ENCODE measurements around the gene HIRA. TPM values are rescaled to one million over a fixed set of nuclear protein-coding genes. Genes with fewer than 3 reads are reported as not detected.

HIRA gene
- total and polyA plus RNA-seq, 8 donors = 18.4 to 30.6 (median 25.2) TPM

GRCh38 chr22:19456541-19456940, 25.0 kb upstream of the HIRA start:
- H3K27me3 ChIP-seq = no peaks in the 10 kb centered on the region
- H3K4me3 ChIP-seq = no peak overlapping the region
- DNase-seq (no peak), ATAC-seq (no peak)
- H3K9me3 ChIP-seq = no peaks in the 10 kb centered on the region
- intact Hi-C loops (cut with DNase I) = no loop called here
- H3K4me1 ChIP-seq = no peaks in the 10 kb centered on the region
- no peak overlapping the region for H3K27ac ChIP-seq
- H3K36me3 ChIP-seq = peaks cover 0 to 98% of the 10 kb centered on the region in 2 donors
- no peak for TF ChIP-seq CTCF (IDR thresholded peaks at IDR 0.05)

GRCh38 chr22:19455585-19456370, 24.2 kb upstream of the HIRA start:
- DNase-seq (no peak), ATAC-seq (no peak)
- H3K4me3 ChIP-seq = no peak overlapping the region
- intact Hi-C loops (cut with DNase I) = no loop called here
- no peaks in the 10 kb centered on the region for H3K27me3 ChIP-seq
- H3K36me3 ChIP-seq = peaks cover 0 to 98% of the 10 kb centered on the region in 2 donors
- no peak for TF ChIP-seq CTCF (IDR thresholded peaks at IDR 0.05)
- H3K9me3 ChIP-seq = no peaks in the 10 kb centered on the region
- H3K27ac ChIP-seq = no peak overlapping the region
- no peaks in the 10 kb centered on the region for H3K4me1 ChIP-seq

GRCh38 chr22:19455033-19455432, 23.5 kb upstream of the HIRA start:
- Histone ChIP-seq H3K4me1 (no peaks in the 10 kb centered on the region), H3K4me3 (no peak overlapping the region), H3K9me3 (no peaks in the 10 kb centered on the region), H3K27ac (no peak overlapping the region), H3K36me3 (peaks cover 0 to 99% of the 10 kb centered on the region in 2 donors), H3K27me3 (no peaks in the 10 kb centered on the region)
- ATAC-seq (no peak), DNase-seq (no peak)
- no peak for TF ChIP-seq CTCF (IDR thresholded peaks at IDR 0.05)
- intact Hi-C loops (cut with DNase I) = no loop called here

GRCh38 chr22:19454156-19454555, 22.6 kb upstream of the HIRA start:
- no peak for DNase-seq
- no peaks in the 10 kb centered on the region for H3K27me3 ChIP-seq
- no peaks in the 10 kb centered on the region for H3K9me3 ChIP-seq
- intact Hi-C loops (cut with DNase I) = no loop called here
- H3K36me3 ChIP-seq = peaks cover 0 to 90% of the 10 kb centered on the region in 2 donors
- no peaks in the 10 kb centered on the region for H3K4me1 ChIP-seq
- no peak overlapping the region for H3K27ac ChIP-seq
- TF ChIP-seq CTCF (IDR thresholded peaks at IDR 0.05) = no peak
- H3K4me3 ChIP-seq = no peak overlapping the region
- ATAC-seq = no peak

GRCh38 chr22:19453718-19454117, 22.2 kb upstream of the HIRA start:
- ATAC-seq (no peak), DNase-seq (no peak)
- no peak overlapping the region for H3K27ac ChIP-seq
- TF ChIP-seq CTCF (IDR thresholded peaks at IDR 0.05) = no peak
- no peaks in the 10 kb centered on the region for H3K9me3 ChIP-seq
- H3K4me1 ChIP-seq = peaks cover 0 to under 1% of the 10 kb centered on the region in 2 donors
- no peak overlapping the region for H3K4me3 ChIP-seq
- intact Hi-C loops (cut with DNase I) = no loop called here
- H3K27me3 ChIP-seq = no peaks in the 10 kb centered on the region
- peaks cover 0 to 87% of the 10 kb centered on the region in 2 donors for H3K36me3 ChIP-seq

Data from left lung (tissue), 10 donors.